Measurements from ENCODE around the gene TMEM132E.

Gene TMEM132E

GRCh38 chr17:34633760-34634159 is 54.4 kb downstream of the TMEM132E start:
- H2BK120ac ChIP-seq (ENCODE audit: low read depth, low read length): no peak overlapping the region
- no peak overlapping the region for H3K23ac ChIP-seq (ENCODE audit: low read length)
- H2BK5ac ChIP-seq (ENCODE audit: low read length): no peak overlapping the region
- H3K27ac ChIP-seq (ENCODE audit: low read depth, low read length): no peak overlapping the region
- H3K36me3 ChIP-seq (ENCODE audit: control insufficient read depth, insufficient read depth, low read length): no peaks in the 10 kb centered on the region
- H3K4me1 ChIP-seq (ENCODE audit: control insufficient read depth, low read depth, low read length): no peaks in the 10 kb centered on the region
- no peak for DNase-seq
- no peak overlapping the region for H4K8ac ChIP-seq (ENCODE audit: low read depth, low read length)
- no peaks in the 10 kb centered on the region for H3K27me3 ChIP-seq (ENCODE audit: insufficient read depth, low read length, poor library complexity)
- H3K79me2 ChIP-seq (ENCODE audit: control insufficient read depth, insufficient read depth, low read length): no peaks in the 10 kb centered on the region
- H3K79me1 ChIP-seq (ENCODE audit: low read length): no peaks in the 10 kb centered on the region
- no peak overlapping the region for H3K9ac ChIP-seq (ENCODE audit: low read length)
- no CpG with 5 or more reads among the region's 3 CpGs for WGBS (ENCODE audit: extremely low coverage, insufficient coverage, low lambda C conversion rate)
- no peak overlapping the region for H3K4me2 ChIP-seq (ENCODE audit: low read length)
- no peak overlapping the region for H3K18ac ChIP-seq (ENCODE audit: low read length)
- H4K5ac ChIP-seq (ENCODE audit: low read length): no peak overlapping the region
- no peak overlapping the region for H2AK5ac ChIP-seq (ENCODE audit: low read length)
- H2BK15ac ChIP-seq (replicated peaks; ENCODE audit: low read depth): no peak overlapping the region
- H3K4me3 ChIP-seq (ENCODE audit: low read length): no peak overlapping the region
- no peak overlapping the region for H3K4ac ChIP-seq (ENCODE audit: low read depth, low read length)
- H3K56ac ChIP-seq (ENCODE audit: low read length): no peak overlapping the region

- no peak overlapping the region for H3K23ac ChIP-seq (ENCODE audit: low read length)
- no peak overlapping the region for H2BK5ac ChIP-seq (ENCODE audit: low read length)
- H3K27ac ChIP-seq (ENCODE audit: low read depth, low read length): no peak overlapping the region
- H4K5ac ChIP-seq (ENCODE audit: low read length): no peak overlapping the region
- H3K79me2 ChIP-seq (ENCODE audit: control insufficient read depth, insufficient read depth, low read length): no peaks in the 10 kb centered on the region
- no peak overlapping the region for H2BK15ac ChIP-seq (replicated peaks; ENCODE audit: low read depth)
- H3K18ac ChIP-seq (ENCODE audit: low read length): no peak overlapping the region
- H3K9ac ChIP-seq (ENCODE audit: low read length): no peak overlapping the region
- no peak overlapping the region for H2BK120ac ChIP-seq (ENCODE audit: low read depth, low read length)
- WGBS (ENCODE audit: extremely low coverage, insufficient coverage, low lambda C conversion rate): no CpG with 5 or more reads among the region's 15 CpGs
- no peak overlapping the region for H3K4ac ChIP-seq (ENCODE audit: low read depth, low read length)
- H3K56ac ChIP-seq (ENCODE audit: low read length): no peak overlapping the region
- no peak for DNase-seq
- no peaks in the 10 kb centered on the region for H3K36me3 ChIP-seq (ENCODE audit: control insufficient read depth, insufficient read depth, low read length)
- H2AK5ac ChIP-seq (ENCODE audit: low read length): no peak overlapping the region
- H3K4me1 ChIP-seq (ENCODE audit: control insufficient read depth, low read depth, low read length): no peaks in the 10 kb centered on the region
- no peak overlapping the region for H3K4me3 ChIP-seq (ENCODE audit: low read length)
- H3K79me1 ChIP-seq (ENCODE audit: low read length): no peaks in the 10 kb centered on the region
- no peaks in the 10 kb centered on the region for H3K27me3 ChIP-seq (ENCODE audit: insufficient read depth, low read length, poor library complexity)
- H3K4me2 ChIP-seq (ENCODE audit: low read length): no peak overlapping the region
- H4K8ac ChIP-seq (ENCODE audit: low read depth, low read length): no peak overlapping the region
Measured at GRCh38 chr17:34634551-34635160, 55.3 kb downstream of the TMEM132E start.

- Histone ChIP-seq H3K27ac (ENCODE audit: low read depth, low read length) (no peak overlapping the region), H3K4me3 (ENCODE audit: low read length) (no peak overlapping the region), H3K18ac (ENCODE audit: low read length) (no peak overlapping the region), H3K23ac (ENCODE audit: low read length) (no peak overlapping the region), H4K8ac (ENCODE audit: low read depth, low read length) (no peak overlapping the region), H3K9ac (ENCODE audit: low read length) (no peak overlapping the region), H3K36me3 (ENCODE audit: control insufficient read depth, insufficient read depth, low read length) (no peaks in the 10 kb centered on the region), H2BK5ac (ENCODE audit: low read length) (no peak overlapping the region), H2BK15ac (replicated peaks; ENCODE audit: low read depth) (no peak overlapping the region), H2BK120ac (ENCODE audit: low read depth, low read length) (no peak overlapping the region), H3K79me2 (ENCODE audit: control insufficient read depth, insufficient read depth, low read length) (no peaks in the 10 kb centered on the region), H4K5ac (ENCODE audit: low read length) (no peak overlapping the region), H3K27me3 (ENCODE audit: insufficient read depth, low read length, poor library complexity) (no peaks in the 10 kb centered on the region), H3K4me2 (ENCODE audit: low read length) (no peak overlapping the region), H3K4me1 (ENCODE audit: control insufficient read depth, low read depth, low read length) (no peaks in the 10 kb centered on the region), H3K56ac (ENCODE audit: low read length) (no peak overlapping the region), H3K79me1 (ENCODE audit: low read length) (no peaks in the 10 kb centered on the region), H2AK5ac (ENCODE audit: low read length) (no peak overlapping the region), H3K4ac (ENCODE audit: low read depth, low read length) (no peak overlapping the region)
- no peak for DNase-seq
- WGBS (ENCODE audit: extremely low coverage, insufficient coverage, low lambda C conversion rate): no CpG with 5 or more reads among the region's 8 CpGs
Measured at GRCh38 chr17:34635876-34636275, 56.5 kb downstream of the TMEM132E start.

DNA sequence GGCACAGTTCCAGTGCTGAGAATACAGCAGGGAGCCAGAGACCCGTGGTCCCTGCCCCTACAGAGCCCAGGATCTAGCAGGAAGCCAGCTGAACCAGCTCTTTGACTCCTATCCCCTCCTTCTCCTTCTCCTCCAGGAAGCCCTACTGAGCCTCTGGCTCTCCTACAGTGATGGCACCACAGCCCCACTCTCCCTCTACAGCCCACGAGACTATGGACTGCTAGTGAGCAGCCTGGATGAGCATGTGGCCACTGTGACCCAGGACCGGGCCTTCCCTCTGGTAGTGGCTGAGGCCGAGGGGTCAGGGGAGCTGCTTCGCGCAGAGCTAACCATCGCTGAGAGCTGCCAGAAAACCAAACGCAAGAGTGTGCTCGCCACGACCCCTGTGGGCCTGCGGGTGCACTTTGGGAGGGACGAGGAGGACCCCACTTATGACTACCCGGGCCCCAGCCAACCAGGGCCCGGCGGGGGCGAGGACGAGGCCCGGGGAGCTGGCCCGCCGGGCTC is 57.7 kb downstream of the TMEM132E start:
- no peaks in the 10 kb centered on the region for H3K36me3 ChIP-seq (ENCODE audit: control insufficient read depth, insufficient read depth, low read length)
- no peaks in the 10 kb centered on the region for H3K79me2 ChIP-seq (ENCODE audit: control insufficient read depth, insufficient read depth, low read length)
- no peak overlapping the region for H4K5ac ChIP-seq (ENCODE audit: low read length)
- H4K8ac ChIP-seq (ENCODE audit: low read depth, low read length): no peak overlapping the region
- no peak overlapping the region for H3K18ac ChIP-seq (ENCODE audit: low read length)
- H3K23ac ChIP-seq (ENCODE audit: low read length): no peak overlapping the region
- no peak overlapping the region for H2BK120ac ChIP-seq (ENCODE audit: low read depth, low read length)
- H3K9ac ChIP-seq (ENCODE audit: low read length): no peak overlapping the region
- no peak overlapping the region for H3K4me3 ChIP-seq (ENCODE audit: low read length)
- no peak overlapping the region for H2AK5ac ChIP-seq (ENCODE audit: low read length)
- no peak overlapping the region for H3K4me2 ChIP-seq (ENCODE audit: low read length)
- no peak overlapping the region for H2BK5ac ChIP-seq (ENCODE audit: low read length)
- DNase-seq: no peak
- no peaks in the 10 kb centered on the region for H3K4me1 ChIP-seq (ENCODE audit: control insufficient read depth, low read depth, low read length)
- no peaks in the 10 kb centered on the region for H3K27me3 ChIP-seq (ENCODE audit: insufficient read depth, low read length, poor library complexity)
- H2BK15ac ChIP-seq (replicated peaks; ENCODE audit: low read depth): no peak overlapping the region
- no peak overlapping the region for H3K56ac ChIP-seq (ENCODE audit: low read length)
- no peak overlapping the region for H3K27ac ChIP-seq (ENCODE audit: low read depth, low read length)
- H3K79me1 ChIP-seq (ENCODE audit: low read length): no peaks in the 10 kb centered on the region
- no peak overlapping the region for H3K4ac ChIP-seq (ENCODE audit: low read depth, low read length)
- WGBS (ENCODE audit: extremely low coverage, insufficient coverage, low lambda C conversion rate): no CpG with 5 or more reads among the region's 20 CpGs

DNA sequence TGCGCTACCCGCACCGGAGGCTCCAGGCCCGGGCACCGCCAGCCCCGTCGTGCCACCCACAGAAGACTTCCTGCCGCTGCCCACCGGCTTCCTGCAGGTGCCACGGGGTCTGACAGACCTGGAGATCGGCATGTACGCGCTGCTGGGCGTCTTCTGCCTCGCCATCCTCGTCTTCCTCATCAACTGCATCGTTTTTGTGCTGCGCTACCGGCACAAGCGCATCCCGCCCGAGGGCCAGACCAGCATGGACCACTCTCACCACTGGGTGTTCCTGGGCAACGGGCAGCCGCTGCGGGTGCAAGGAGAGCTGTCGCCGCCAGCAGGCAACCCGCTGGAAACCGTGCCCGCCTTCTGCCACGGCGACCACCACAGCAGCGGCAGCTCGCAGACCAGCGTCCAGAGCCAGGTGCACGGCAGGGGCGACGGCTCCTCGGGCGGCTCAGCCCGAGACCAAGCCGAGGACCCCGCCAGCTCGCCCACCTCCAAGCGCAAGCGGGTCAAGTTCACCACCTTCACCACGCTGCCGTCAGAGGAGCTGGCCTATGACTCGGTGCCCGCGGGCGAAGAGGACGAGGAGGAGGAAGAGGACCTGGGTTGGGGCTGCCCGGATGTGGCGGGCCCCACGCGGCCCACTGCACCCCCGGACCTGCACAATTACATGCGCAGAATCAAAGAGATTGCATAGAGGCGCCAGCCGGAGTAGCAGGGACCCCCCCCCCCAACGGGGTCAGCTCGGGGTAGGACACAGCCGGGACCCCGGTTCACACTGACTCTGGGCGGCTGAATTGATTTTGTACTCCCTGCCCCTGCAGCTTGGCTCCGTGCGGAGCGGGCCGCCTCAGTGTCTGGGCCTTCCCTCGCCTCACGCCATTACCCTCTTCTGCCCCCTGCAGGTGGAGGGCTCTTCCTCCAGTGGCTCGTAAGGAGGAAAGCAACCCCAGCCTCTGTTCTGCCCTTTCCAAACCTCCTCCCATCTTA is 58.5 kb downstream of the TMEM132E start:
- no peak overlapping the region for H3K4me2 ChIP-seq (ENCODE audit: low read length)
- peak; percentile 81 for DNase-seq
- H3K4me1 ChIP-seq (ENCODE audit: control insufficient read depth, low read depth, low read length): no peaks in the 10 kb centered on the region
- no peak overlapping the region for H3K56ac ChIP-seq (ENCODE audit: low read length)
- no CpG with 5 or more reads among the region's 73 CpGs for WGBS (ENCODE audit: extremely low coverage, insufficient coverage, low lambda C conversion rate)
- H3K79me2 ChIP-seq (ENCODE audit: control insufficient read depth, insufficient read depth, low read length): no peaks in the 10 kb centered on the region
- H2BK120ac ChIP-seq (ENCODE audit: low read depth, low read length): no peak overlapping the region
- no peak overlapping the region for H3K27ac ChIP-seq (ENCODE audit: low read depth, low read length)
- H3K4ac ChIP-seq (ENCODE audit: low read depth, low read length): no peak overlapping the region
- H2AK5ac ChIP-seq (ENCODE audit: low read length): no peak overlapping the region
- no peak overlapping the region for H3K18ac ChIP-seq (ENCODE audit: low read length)
- H3K9ac ChIP-seq (ENCODE audit: low read length): no peak overlapping the region
- H3K4me3 ChIP-seq (ENCODE audit: low read length): no peak overlapping the region
- no peak overlapping the region for H3K23ac ChIP-seq (ENCODE audit: low read length)
- no peaks in the 10 kb centered on the region for H3K27me3 ChIP-seq (ENCODE audit: insufficient read depth, low read length, poor library complexity)
- H4K8ac ChIP-seq (ENCODE audit: low read depth, low read length): no peak overlapping the region
- no peaks in the 10 kb centered on the region for H3K36me3 ChIP-seq (ENCODE audit: control insufficient read depth, insufficient read depth, low read length)
- H2BK5ac ChIP-seq (ENCODE audit: low read length): no peak overlapping the region
- H2BK15ac ChIP-seq (replicated peaks; ENCODE audit: low read depth): no peak overlapping the region
- H4K5ac ChIP-seq (ENCODE audit: low read length): no peak overlapping the region
- H3K79me1 ChIP-seq (ENCODE audit: low read length): no peaks in the 10 kb centered on the region

Data from mesendoderm (in vitro differentiated cells).